Measurements from ENCODE around the gene SNCG.
"Not testable (repeated sequence)": the region's sequence is repeated elsewhere in the genome, so short reads cannot be mapped to it uniquely, and the experiment has no call there.

The SNCG gene

GRCh38 chr10:86944471-86944870 lies 13.9 kb upstream of the SNCG start:
- no peak for FAIRE-seq
- DNase-seq (ENCODE audit: extremely low spot score, insufficient read length, low read depth), result no peak

GRCh38 chr10:86944907-86945306 lies 13.5 kb upstream of the SNCG start:
- DNase-seq (ENCODE audit: extremely low spot score, insufficient read length, low read depth), result no peak
- no peak for FAIRE-seq

GRCh38 chr10:86945361-86946212 lies 12.8 kb upstream of the SNCG start:
- DNase-seq (ENCODE audit: extremely low spot score, insufficient read length, low read depth) (no peak), FAIRE-seq (no peak)

- DNase-seq (ENCODE audit: extremely low spot score, insufficient read length, low read depth), result no peak
- FAIRE-seq, result no peak
Observed at GRCh38 chr10:86946213-86947155, 11.9 kb upstream of the SNCG start.

- FAIRE-seq; DNase-seq (ENCODE audit: extremely low spot score, insufficient read length, low read depth): not testable (repeated sequence)
Observed at GRCh38 chr10:86947806-86948205, 10.6 kb upstream of the SNCG start.

- no peak for FAIRE-seq
- DNase-seq (ENCODE audit: extremely low spot score, insufficient read length, low read depth), result no peak
Observed at GRCh38 chr10:86950349-86950748, 8.1 kb upstream of the SNCG start.

GRCh38 chr10:86951184-86951761 lies 7.1 kb upstream of the SNCG start:
- no peak for DNase-seq (ENCODE audit: extremely low spot score, insufficient read length, low read depth)
- no peak for FAIRE-seq

- DNase-seq (ENCODE audit: extremely low spot score, insufficient read length, low read depth) (no peak), FAIRE-seq (no peak)
Observed at GRCh38 chr10:86952106-86952505, 6.3 kb upstream of the SNCG start.

GRCh38 chr10:86952697-86953096 lies 5.7 kb upstream of the SNCG start:
- FAIRE-seq; DNase-seq (ENCODE audit: extremely low spot score, insufficient read length, low read depth): not testable (repeated sequence)

- DNase-seq (ENCODE audit: extremely low spot score, insufficient read length, low read depth) (no peak), FAIRE-seq (no peak)
Observed at GRCh38 chr10:86953747-86954680, 4.4 kb upstream of the SNCG start.

GRCh38 chr10:86954681-86955500 lies 3.5 kb upstream of the SNCG start:
- no peak for DNase-seq (ENCODE audit: extremely low spot score, insufficient read length, low read depth)
- FAIRE-seq, result no peak

GRCh38 chr10:86955501-86956194 lies 2.8 kb upstream of the SNCG start:
- FAIRE-seq, result no peak
- no peak for DNase-seq (ENCODE audit: extremely low spot score, insufficient read length, low read depth)

GRCh38 chr10:86956195-86956847 lies 2.1 kb upstream of the SNCG start:
- FAIRE-seq, result no peak
- DNase-seq (ENCODE audit: extremely low spot score, insufficient read length, low read depth), result no peak

GRCh38 chr10:86956848-86957448 lies 1.5 kb upstream of the SNCG start:
- no peak for FAIRE-seq
- DNase-seq (ENCODE audit: extremely low spot score, insufficient read length, low read depth), result no peak

- FAIRE-seq, result no peak
Observed at GRCh38 chr10:86957471-86958115, 806 bp upstream of the SNCG start, which contains the start of gene MMRN2. Gene MMRN2 (minus strand): TSS chr10:86957615. CDS start chr10:86957541, 74 bp downstream.

GRCh38 chr10:86958901-86959736 lies 720 bp downstream of the SNCG start:
- FAIRE-seq, result no peak

More at GRCh38 chr10:86957471-86958115, 806 bp upstream of the SNCG start, which contains the start of gene MMRN2:
- DNase-seq (ENCODE audit: extremely low spot score, insufficient read length, low read depth), result no peak

More at GRCh38 chr10:86958901-86959736, 720 bp downstream of the SNCG start:
- DNase-seq (ENCODE audit: extremely low spot score, insufficient read length, low read depth), result no peak
